CD4-positive, alpha-beta T cell treated with Interleukin-10 for 1 hour (primary cell): ENCODE results near the gene ZFPM1.

Source experiments
- DNase-seq: peaks from one replicate; pipeline ENCODE4 v3.0.0-alpha.2; 2020

The ZFPM1 gene

DNA sequence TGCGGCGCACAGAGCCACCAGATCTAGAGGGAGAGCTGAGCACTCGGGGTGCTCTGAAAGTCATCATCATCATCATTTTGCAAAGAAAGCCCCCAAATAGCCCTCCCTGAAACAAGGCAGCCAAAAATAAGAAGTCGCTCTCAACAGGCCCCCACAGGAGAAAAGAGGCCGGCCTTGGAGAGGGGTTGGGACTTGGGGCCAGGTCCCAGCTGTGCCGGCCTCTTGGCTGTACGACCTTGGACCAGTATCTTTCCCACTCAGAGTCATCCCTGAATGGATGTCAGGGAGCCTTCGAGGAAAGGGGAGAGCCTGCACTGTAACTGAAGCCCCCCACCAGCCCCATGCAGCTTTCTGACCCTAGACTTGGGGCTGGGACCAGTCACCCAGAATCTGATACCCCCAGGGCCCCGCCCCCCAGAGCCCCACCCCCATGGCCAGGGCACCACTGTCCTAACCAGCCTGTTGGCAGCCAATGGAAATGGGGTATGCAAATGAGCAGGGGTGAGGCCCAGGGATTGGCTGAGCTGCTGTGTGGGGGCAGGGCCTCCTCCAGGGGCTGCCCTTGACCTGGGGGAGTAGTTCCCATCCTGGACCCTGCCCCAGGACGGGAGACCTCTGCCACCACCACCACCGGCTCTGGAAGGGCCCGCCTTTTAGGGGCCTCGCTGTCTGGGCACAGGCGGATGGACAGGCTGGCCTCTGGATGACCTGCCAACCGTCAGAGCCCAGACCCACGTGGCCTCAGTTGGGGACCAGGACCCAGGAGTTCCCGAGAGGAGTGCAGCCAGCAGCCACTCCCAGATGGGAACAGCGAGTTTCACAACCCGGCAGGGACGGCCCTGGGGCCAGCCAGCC is 15.4 kb downstream of the ZFPM1 start:
- peak; percentile 45 for DNase-seq

GRCh38 chr16:88469615-88470395 is 16.7 kb downstream of the ZFPM1 start:
- DNase-seq, result peak; percentile 67

DNA sequence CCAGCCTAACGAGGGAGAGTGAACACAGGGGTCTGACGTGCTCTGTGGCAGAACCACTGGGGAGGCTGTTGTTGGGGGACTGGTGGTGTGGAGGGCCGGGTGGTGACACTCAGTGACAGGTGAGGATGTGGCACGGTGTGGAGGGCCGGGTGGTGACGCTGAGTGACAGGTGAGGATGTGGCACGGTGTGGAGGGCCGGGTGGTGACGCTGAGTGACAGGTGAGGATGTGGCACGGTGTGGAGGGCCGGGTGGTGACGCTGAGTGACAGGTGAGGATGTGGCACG is 17.3 kb downstream of the ZFPM1 start:
- DNase-seq, result peak; percentile 57

GRCh38 chr16:88470696-88471095 is 17.6 kb downstream of the ZFPM1 start:
- DNase-seq, result peak; percentile 63

- DNase-seq, result no peak
Measured at GRCh38 chr16:88471115-88471514, 18.0 kb downstream of the ZFPM1 start.

DNA sequence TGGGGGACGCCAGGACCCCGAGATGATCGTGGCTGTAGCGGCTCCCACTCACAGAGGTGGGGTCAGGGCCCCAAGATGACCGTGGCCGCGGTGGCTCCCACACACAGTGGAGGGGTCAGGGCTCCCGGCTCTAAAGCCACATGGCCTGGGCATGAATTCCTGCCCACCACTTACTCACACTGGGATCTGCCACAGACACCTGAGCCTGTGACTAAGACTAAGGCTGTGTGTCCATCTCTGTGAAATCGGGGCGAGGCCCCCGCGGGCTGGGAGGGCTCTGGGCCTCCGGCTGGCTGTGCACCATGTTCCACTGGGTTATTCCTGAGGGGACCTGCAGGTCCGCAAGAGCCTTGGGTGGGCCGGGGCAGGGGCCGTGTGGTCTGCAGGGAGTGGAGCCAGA is 18.5 kb downstream of the ZFPM1 start:
- DNase-seq, result no peak

- no peak for DNase-seq
Measured at GRCh38 chr16:88472069-88472468, 19.0 kb downstream of the ZFPM1 start.

GRCh38 chr16:88472637-88473205 is 19.6 kb downstream of the ZFPM1 start:
- DNase-seq, result no peak

GRCh38 chr16:88473666-88474534 is 20.8 kb downstream of the ZFPM1 start:
- DNase-seq, result no peak

DNA sequence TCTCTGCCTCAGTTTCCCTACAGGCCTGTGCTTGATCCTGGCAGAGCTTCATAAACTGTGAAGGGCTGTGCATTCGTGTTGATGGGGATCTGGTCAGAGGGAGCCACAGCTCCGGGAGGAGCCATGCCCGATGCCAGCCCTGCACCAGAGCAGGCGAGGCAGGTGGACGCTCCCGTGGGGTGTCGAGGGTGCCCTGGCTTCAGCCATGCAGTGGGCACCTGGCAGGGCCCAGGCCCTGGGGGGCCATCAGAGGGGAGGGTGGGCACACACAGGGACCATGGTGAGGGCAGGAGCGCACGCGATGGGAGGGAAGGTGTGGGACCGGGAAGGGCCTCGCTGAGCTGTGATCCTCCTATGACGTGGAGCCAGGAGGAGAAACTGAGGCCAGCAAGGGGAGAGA is 22.0 kb downstream of the ZFPM1 start:
- no peak for DNase-seq

GRCh38 chr16:88476203-88476602 is 23.1 kb downstream of the ZFPM1 start:
- no peak for DNase-seq

DNA sequence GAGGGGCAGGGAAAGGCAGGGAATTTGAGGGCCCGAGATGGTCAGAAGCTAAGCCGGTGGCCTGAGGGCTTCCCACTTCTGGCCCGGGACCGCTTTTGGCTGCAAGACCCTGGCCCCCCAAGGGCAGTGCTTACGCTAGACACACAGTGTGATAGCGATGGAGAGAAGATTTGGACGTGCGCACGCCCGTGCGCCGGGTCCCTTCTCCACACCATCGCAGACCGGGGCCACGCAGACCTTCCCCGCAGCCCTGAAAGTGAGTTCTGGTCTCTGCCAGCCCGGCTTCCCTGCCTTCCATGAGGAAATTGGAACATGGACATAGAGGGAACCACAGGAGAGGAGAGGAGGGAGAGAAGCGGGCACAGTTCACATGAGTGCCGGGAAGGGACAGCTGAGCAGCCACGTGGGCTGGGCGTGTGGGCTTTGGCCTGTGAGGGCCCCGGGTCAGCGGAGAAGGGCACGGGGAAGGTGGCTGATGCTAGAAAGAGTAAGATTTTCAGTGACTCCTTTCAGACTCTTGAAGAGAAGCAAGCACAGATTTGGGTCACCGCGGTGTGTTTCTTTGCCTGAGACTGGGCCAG is 23.8 kb downstream of the ZFPM1 start:
- no peak for DNase-seq

- DNase-seq, result peak; percentile 54
Measured at GRCh38 chr16:88477631-88478519, 24.8 kb downstream of the ZFPM1 start.

DNA sequence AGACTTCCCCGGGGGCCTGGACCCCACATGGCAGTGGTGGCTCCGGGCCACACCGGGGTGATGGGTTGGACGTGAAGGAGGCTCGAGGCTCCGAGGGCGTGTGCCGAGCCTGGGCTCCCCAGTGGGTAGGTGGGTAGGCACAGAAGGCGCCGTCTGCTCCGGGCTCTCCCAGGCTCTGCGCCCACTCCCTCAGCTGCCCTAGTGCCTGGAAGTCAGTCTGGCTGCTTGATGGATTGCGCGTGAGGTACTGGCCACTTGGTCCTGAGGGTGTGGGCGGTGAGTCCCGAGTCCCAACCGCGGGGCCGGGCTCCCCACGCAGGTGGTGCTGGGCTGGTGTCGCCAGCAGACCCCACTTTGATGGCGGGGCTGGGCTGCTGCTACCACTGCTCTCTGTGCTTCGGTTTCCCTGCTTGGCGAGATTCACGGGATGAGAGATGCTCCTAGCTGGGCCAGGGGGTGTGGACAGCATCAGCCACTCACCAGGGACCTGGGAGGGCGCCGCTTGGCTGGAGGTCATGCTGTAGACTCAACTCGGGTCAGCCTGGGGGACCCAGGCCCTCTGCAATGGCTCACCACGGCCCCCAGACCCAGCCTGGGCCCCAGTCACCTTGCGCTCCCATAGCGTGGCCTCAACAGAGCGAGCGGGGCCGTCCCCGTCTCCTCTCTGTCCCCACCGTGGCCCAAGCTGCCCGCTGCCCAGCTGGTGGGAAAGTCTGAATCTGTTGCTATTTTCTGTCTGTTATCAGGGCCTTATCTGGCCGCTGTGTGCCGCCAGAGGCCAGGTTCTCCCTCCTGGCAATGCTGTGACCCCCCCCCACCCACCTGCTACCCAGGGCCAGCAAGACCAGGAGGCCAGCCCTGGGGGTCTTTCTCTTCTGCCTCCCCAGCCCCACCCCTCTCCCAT is 26.1 kb downstream of the ZFPM1 start:
- no peak for DNase-seq

DNA sequence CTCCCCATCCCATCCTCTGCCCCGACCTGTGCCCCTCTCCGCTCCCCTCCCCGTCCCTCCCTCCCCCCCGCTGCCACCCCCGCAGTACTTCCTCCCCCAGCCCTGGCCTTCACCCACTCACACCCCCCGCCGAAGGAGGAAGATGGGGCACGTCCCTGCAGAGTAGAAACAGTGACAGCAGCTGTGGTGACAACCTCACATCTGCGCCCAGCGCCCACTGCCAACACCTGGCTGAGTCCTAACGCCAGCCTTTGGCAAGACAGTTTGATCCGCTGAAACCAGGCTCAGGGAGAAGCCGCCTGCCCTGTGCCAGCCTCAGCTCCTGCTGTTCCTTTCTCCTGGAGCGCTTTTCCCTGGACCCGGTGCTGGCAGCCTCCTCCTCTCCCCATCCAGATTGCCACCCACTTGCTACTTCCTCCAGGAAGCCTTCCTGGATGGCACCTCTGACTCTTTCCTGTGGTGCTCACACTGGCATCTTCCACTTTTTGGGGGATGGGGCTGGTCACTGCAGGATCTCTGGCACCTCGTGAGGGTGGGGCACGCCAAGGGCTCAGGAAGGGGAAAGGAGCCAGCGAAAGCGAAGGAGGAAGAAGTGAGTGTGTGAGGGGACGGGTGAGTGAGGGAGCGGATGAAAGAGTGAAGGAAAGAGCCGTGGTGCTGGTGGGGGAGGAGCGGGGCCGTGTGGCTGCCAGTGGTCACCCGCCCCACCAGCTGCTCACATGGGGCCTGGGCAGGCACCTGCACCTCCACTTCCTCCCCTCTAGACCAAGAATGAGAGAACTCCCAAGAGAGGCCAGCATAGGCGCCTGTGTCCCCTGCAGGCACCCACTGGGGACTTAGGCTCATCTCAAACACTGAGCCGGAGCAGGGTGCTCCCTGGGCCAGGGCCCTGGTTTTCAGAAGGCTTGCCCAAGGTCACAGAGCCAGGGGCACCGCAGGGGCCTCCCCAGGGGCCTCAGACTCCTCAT is 27.0 kb downstream of the ZFPM1 start:
- DNase-seq, result peak; percentile 47

DNA sequence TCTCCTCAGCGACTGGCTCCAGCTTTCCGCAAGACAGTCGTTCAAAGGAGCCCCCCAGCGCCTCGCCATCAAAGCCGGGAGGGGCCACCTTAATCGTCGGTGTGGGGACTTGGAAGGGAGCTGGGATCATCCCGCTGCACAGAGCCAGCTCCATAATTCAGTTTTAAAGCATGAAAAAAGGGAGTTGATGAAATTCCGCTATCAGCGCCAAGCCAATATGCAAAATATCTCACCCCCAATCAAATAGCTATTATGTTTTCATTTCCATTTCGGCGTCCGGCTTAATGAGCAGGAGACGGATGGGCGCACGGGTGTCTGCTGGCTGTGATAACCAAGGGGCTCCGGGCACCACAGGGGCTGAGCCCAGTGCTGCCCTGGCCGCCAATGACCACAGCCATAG is 27.7 kb downstream of the ZFPM1 start:
- DNase-seq, result no peak

DNA sequence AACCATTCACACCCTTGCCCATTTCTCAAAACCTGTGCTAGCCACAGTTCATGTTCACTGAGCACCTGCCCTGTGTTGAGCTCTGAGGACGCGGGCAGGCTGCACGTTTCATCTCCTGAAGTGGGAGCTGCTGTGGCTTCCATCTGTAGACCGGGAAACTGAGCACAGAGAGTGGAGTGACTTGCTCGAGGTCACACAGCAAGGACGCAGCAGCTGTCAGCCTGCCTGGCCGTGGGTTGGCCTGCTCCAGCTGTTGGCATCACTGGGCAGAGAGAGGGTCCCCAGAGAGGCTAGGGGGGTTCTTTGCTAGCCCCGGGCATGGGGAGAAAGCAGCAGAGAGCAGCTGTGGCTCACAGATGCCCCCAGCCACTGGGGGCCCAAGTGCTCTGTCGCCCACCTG is 28.8 kb downstream of the ZFPM1 start:
- no peak for DNase-seq

DNA sequence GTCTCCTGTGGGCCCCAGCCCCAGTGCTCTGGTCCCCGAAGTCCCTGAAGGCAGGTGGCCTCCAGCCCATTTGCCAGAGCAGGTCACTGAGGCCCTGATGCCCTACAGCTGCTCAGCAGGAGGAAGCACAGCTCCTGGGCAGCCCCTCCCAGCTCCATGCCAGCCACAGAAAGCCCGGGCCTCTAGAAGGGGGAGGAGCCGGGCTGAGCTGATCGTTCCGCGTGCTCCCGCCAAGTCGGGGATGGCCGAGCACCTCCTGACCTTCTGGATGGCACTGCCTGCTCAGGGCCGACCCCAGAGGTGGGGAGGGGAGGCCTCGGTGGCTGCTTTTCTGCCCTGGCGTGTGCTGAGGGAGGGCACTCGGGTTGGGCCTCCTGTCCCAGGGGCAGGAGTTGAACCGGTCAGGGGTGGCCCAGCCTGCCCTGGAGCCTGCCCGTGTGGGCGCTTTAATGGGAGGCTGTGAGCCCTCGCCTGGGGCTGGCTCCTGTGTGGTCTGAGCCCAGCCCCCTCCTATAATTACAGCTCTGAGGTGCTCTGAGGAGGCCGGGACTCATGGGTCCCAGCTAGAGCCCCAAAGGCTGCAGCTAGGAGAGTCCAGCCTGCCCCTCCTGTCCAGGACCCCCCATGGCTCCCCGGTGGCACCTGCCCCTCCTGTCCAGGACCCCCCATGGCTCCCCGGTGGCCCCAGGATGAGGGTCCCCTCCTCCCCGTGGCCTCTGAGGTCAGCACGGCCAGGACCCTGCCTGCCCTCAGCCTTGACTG is 29.7 kb downstream of the ZFPM1 start:
- DNase-seq, result no peak

DNA sequence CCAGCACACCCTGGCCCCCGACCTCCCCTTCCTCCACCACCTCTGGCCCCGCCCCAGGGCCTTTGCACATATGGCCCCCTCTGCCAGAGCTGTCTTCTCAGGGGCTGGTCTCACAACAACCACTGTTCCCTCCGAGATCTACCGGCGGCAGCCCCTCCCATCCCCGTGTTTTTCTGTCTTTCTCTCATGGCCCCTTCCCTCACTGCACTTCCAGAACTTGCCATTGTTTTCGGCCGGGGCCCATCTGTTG is 30.2 kb downstream of the ZFPM1 start:
- DNase-seq, result no peak
